Hepatocyte (in vitro differentiated cells): ENCODE measurements around the gene NHS.

Experiments used
- EZH2 ChIP-seq: fragments of 200-600 bp; sonication (generic); IDR thresholded peaks from 2 replicates; pipeline ENCODE4 v1.6.1; 2016; ENCODE audit warnings: antibody characterized with exemption, mild to moderate bottlenecking, borderline replicate concordance
- EZH2phosphoT487 ChIP-seq: fragments of 200-600 bp; sonication (generic); IDR thresholded peaks from one replicate; pipeline ENCODE4 v1.6.1; 2018; ENCODE audit warnings: antibody characterized with exemption, mild to moderate bottlenecking, low read depth, moderate library complexity; ENCODE audit not compliant: unreplicated experiment, severe bottlenecking
- TF ChIP-seq, protein P1 (sequence below): fragments of 200-600 bp; sonication (generic); IDR thresholded peaks from 2 replicates; pipeline ENCODE4 v1.5.1; 2016; ENCODE audit warnings: antibody characterized with exemption, mild to moderate bottlenecking; ENCODE audit not compliant: poor library complexity

DNA sequence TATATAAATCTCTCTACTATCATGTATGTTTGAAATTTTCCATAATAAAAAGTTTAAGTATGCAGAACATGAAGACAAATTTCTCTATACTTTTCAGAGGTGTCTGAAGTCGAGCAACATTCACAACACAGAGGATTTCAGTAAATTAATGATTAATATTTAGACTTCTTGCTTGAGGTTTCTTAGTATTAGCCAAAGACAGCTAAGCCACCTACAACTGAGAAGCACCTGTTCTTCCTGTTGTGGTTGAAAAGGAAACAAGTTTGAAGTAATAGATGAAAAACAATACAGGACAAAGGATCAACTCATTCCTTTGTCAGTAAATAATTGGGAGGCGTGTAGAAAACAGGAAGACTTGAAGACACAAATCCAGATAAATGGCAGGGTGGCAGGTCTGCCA lies 383.4 kb downstream of the NHS start:
- no peak for TF ChIP-seq EZH2
- TF ChIP-seq, protein P1, sequence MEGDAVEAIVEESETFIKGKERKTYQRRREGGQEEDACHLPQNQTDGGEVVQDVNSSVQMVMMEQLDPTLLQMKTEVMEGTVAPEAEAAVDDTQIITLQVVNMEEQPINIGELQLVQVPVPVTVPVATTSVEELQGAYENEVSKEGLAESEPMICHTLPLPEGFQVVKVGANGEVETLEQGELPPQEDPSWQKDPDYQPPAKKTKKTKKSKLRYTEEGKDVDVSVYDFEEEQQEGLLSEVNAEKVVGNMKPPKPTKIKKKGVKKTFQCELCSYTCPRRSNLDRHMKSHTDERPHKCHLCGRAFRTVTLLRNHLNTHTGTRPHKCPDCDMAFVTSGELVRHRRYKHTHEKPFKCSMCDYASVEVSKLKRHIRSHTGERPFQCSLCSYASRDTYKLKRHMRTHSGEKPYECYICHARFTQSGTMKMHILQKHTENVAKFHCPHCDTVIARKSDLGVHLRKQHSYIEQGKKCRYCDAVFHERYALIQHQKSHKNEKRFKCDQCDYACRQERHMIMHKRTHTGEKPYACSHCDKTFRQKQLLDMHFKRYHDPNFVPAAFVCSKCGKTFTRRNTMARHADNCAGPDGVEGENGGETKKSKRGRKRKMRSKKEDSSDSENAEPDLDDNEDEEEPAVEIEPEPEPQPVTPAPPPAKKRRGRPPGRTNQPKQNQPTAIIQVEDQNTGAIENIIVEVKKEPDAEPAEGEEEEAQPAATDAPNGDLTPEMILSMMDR: no peak
- no peak for TF ChIP-seq EZH2phosphoT487
